ENCODE data around the gene SPINK2. TPM values are rescaled to one million over a fixed set of nuclear protein-coding genes. Genes with fewer than 3 reads are reported as not detected.

SPINK2 gene
- total and polyA plus RNA-seq, 12 donors = 1.4 TPM; not detected in 11

- Histone ChIP-seq H3K9me3 (replicated peaks in 1 of 3) (no peaks in the 10 kb centered on the region), H3K27me3 (no peaks in the 10 kb centered on the region), H3K27ac (no peak overlapping the region), H3K4me3 (no peak overlapping the region), H3K4me1 (replicated peaks in 1 of 2) (no peaks in the 10 kb centered on the region), H3K36me3 (replicated peaks in 1 of 2) (no peaks in the 10 kb centered on the region)
- TF ChIP-seq POLR2A (IDR thresholded peaks at IDR 0.05) (no peak), CTCF (IDR thresholded peaks at IDR 0.05) (no peak)
- 61 to 86% (median 75%) methylated on average over 1 of the region's 1 CpG for WGBS, 4 donors
- DNase-seq = no peak
- intact Hi-C loops (cut with DNase I) = no loop called here
Observed at GRCh38 chr4:56764223-56764622, 57.3 kb downstream of the SPINK2 start.

DNA sequence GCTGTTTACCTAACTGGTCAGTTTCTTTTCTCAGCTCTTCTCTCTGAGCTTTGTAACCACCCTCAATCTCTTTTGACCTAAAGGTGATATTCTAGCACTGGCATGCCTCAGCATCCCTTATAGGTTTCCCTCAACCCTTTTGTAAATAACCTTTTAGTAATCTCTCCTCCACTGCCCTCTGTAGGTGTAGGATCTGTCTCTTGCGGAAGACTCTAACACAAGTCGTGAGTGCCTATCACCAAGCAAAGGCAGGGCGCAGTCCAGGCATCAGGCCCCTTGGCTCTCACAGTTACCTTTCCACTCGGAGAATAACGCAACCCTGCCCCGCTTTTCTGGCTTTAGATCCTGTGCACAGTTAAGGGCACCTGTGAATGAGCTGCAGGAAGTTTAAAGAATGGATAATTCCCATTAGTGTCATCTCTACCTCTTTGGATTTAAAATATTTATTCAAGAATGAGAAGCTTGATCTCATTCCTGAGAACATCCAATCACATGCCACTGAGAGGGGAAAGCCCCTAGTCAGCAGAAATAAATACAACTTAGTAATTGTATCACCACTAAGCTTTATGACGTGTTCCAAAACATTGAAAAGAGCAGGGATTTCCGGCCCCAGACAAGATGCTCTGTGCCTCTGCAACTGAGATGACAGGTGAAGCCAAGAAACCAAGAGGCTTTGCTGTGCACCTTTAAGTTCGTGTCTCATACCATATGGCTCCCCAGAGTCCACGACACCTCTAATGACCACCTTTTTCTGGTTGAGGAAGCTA lies 58.8 kb downstream of the SPINK2 start:
- Histone ChIP-seq H3K9me3 (replicated peaks in 1 of 3) (no peaks in the 10 kb centered on the region), H3K4me3 (no peak overlapping the region), H3K27me3 (no peaks in the 10 kb centered on the region), H3K27ac (no peak overlapping the region), H3K36me3 (replicated peaks in 1 of 2) (no peaks in the 10 kb centered on the region), H3K4me1 (replicated peaks in 1 of 2) (peaks cover 0 to 12% of the 10 kb centered on the region in 2 donors)
- no peak for TF ChIP-seq POLR2A (IDR thresholded peaks at IDR 0.05)
- no peak for TF ChIP-seq CTCF (IDR thresholded peaks at IDR 0.05)
- WGBS, 4 donors = 81 to 89% (median 85%) methylated on average over 10 of the region's 10 CpGs
- DNase-seq = no peak
- intact Hi-C loops (cut with DNase I) = no loop called here

DNA sequence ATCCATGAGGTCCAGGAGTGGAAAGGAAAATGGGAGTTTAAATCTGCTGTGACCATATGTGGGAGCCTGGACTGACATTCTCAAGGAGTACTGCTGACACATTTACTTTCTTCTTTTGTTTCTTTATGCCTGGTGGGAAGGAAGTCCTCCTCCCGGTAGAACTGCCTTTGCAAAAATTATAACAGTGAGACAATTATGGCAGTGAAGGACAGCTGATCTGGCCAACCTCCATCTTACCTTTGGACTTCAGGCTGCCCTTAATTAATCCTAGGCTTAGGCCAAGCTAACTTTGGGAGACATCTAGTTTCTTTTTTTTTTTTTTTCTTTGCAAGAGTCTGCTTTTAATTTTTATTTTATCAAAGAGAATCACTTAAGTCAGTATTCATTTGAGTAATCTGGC lies 61.3 kb downstream of the SPINK2 start:
- WGBS, 4 donors = 16 to 54% (median 44%) methylated on average over 1 of the region's 1 CpG
- Histone ChIP-seq H3K4me1 (replicated peaks in 1 of 2) (peaks cover 0 to 18% of the 10 kb centered on the region in 2 donors), H3K9me3 (replicated peaks in 1 of 3) (no peaks in the 10 kb centered on the region), H3K36me3 (replicated peaks in 1 of 2) (no peaks in the 10 kb centered on the region), H3K27ac (no peak overlapping the region), H3K4me3 (no peak overlapping the region), H3K27me3 (no peaks in the 10 kb centered on the region)
- no peak for DNase-seq
- no peak for TF ChIP-seq CTCF (IDR thresholded peaks at IDR 0.05)
- no peak for TF ChIP-seq POLR2A (IDR thresholded peaks at IDR 0.05)
- intact Hi-C loops (cut with DNase I) = no loop called here

Small RNA genes within 50 kb of the gene (small RNA-seq; reads per million reads assigned to genes)
- 0 reads per million in 2 donors for gene RF00017
- 0 reads per million in 2 donors for gene RF00019
- 0 reads per million in 2 donors for gene RN7SL357P
- 0 reads per million in 2 donors for gene RN7SL492P

Other genes with a start within 250 kb of the SPINK2 start
- 10 to 100 TPM in 7 of 9 donors, 1 to 10 TPM in 2; 6.4 to 78.5 (median 21.6) TPM for gene HOPX, start 140.4 kb downstream of the SPINK2 start, total RNA-seq
- 10 to 100 TPM; 26.5 to 79.5 (median 31.2) TPM for gene HOPX, start 140.4 kb downstream of the SPINK2 start, polyA plus RNA-seq
- 10 to 100 TPM; 19.8 to 42.3 (median 32.8) TPM for gene REST, start 86.2 kb upstream of the SPINK2 start, total RNA-seq
- 10 to 100 TPM in 1 of 3 donors, 1 to 10 TPM in 2; 3.3 to 16.4 (median 6.4) TPM for gene REST, start 86.2 kb upstream of the SPINK2 start, polyA plus RNA-seq
- gene NOA1, start 155.9 kb upstream of the SPINK2 start, total RNA-seq = 10 to 100 TPM in 8 of 9 donors, 1 to 10 TPM in 1; 9.1 to 30.0 (median 22.1) TPM
- 1 to 10 TPM; 3.5 to 8.7 (median 5.2) TPM for gene NOA1, start 155.9 kb upstream of the SPINK2 start, polyA plus RNA-seq
- gene POLR2B, start 157.2 kb upstream of the SPINK2 start, total RNA-seq = 100 to 1,000 TPM in 1 of 9 donors, 10 to 100 TPM in 8; 49.1 to 126 (median 77.6) TPM
- 100 to 1,000 TPM in 1 of 3 donors, 10 to 100 TPM in 2; 21.2 to 114 (median 31.8) TPM for gene POLR2B, start 157.2 kb upstream of the SPINK2 start, polyA plus RNA-seq